GM23338 (cell line): ENCODE results near the gene TEKT5.

ENCODE experiments used
- CREB1 ChIP-seq: fragments of 250-450 bp; sonication (Bioruptor Pico); IDR thresholded peaks from 2 replicates; pipeline ENCODE4 v1.5.0; 2020; ENCODE audit warnings: low read depth, mild to moderate bottlenecking, moderate library complexity
- CTCF ChIP-seq, 2 experiments: fragments of 200-600 bp in 1 of 2; sonication (generic) in 1 of 2; conservative IDR thresholded peaks; 2 replicates each; pipeline versions ENCODE4 v1.5.1 to v1.6.1; 2016 to 2017; ENCODE audit warnings: antibody characterized with exemption in 2 of 2, low read depth in 2 of 2, mild to moderate bottlenecking in 2 of 2, moderate library complexity in 1 of 2
- EZH2 ChIP-seq: fragments of 200-600 bp; sonication (generic); IDR thresholded peaks from one replicate; pipeline ENCODE4 v1.8.0; 2017; ENCODE audit warnings: antibody characterized with exemption, mild to moderate bottlenecking, low read depth; ENCODE audit not compliant: unreplicated experiment
- EZH2phosphoT487 ChIP-seq: fragments of 200-600 bp; sonication (generic); IDR thresholded peaks from one replicate; pipeline ENCODE4 v1.8.1; 2018; ENCODE audit warnings: antibody characterized with exemption; ENCODE audit not compliant: unreplicated experiment
- JUNB ChIP-seq: IDR thresholded peaks from one replicate; pipeline ENCODE4 v1.6.1; 2016; ENCODE audit warnings: antibody characterized with exemption; ENCODE audit not compliant: unreplicated experiment
- NANOG ChIP-seq: IDR thresholded peaks from 2 replicates; pipeline ENCODE4 v1.6.1; 2016; ENCODE audit warnings: antibody characterized with exemption, borderline replicate concordance
- POLR2AphosphoS5 ChIP-seq: IDR thresholded peaks from 2 replicates; pipeline ENCODE4 v1.6.1; 2016; ENCODE audit warnings: antibody characterized with exemption, low read depth
- REST ChIP-seq: IDR thresholded peaks from one replicate; pipeline ENCODE4 v1.6.1; 2018; ENCODE audit warnings: antibody characterized with exemption; ENCODE audit not compliant: unreplicated experiment
- ZNF114 ChIP-seq: fragments of 250-450 bp; sonication (Bioruptor Pico); IDR thresholded peaks from 2 replicates; pipeline ENCODE4 v1.5.0; 2020; ENCODE audit warnings: mild to moderate bottlenecking, moderate library complexity
- ZNF331 ChIP-seq: fragments of 250-450 bp; sonication (Bioruptor Pico); IDR thresholded peaks from 2 replicates; pipeline ENCODE4 v1.5.0; 2020; ENCODE audit warnings: low read depth, mild to moderate bottlenecking, moderate library complexity
- ZNF462 ChIP-seq: fragments of 250-450 bp; sonication (Bioruptor Pico); IDR thresholded peaks from 2 replicates; pipeline ENCODE4 v1.5.0; 2020; ENCODE audit warnings: mild to moderate bottlenecking, moderate library complexity

GRCh38 chr16:10646581-10647263 lies 48.0 kb downstream of the TEKT5 start:
- TF ChIP-seq EZH2 (no peak), CTCF (conservative IDR thresholded peaks at IDR 0.05; ENCODE audit: low read depth in 2 of 2) (no peak), ZNF331 (CRISPR knock-in tag) (no peak), REST (no peak), POLR2AphosphoS5 (no peak), CREB1 (no peak), EZH2phosphoT487 (no peak), JUNB (no peak), NANOG (no peak), ZNF462 (CRISPR knock-in tag) (no peak), ZNF114 (CRISPR knock-in tag) (no peak)
